CD1c-positive myeloid dendritic cell (primary cell): ENCODE data around the gene ZC3H18.

Source experiments
- DNase-seq: peaks from one replicate; pipeline ENCODE4 v3.0.0-alpha.2; 2016; ENCODE audit errors: extremely low spot score

The ZC3H18 gene

DNA sequence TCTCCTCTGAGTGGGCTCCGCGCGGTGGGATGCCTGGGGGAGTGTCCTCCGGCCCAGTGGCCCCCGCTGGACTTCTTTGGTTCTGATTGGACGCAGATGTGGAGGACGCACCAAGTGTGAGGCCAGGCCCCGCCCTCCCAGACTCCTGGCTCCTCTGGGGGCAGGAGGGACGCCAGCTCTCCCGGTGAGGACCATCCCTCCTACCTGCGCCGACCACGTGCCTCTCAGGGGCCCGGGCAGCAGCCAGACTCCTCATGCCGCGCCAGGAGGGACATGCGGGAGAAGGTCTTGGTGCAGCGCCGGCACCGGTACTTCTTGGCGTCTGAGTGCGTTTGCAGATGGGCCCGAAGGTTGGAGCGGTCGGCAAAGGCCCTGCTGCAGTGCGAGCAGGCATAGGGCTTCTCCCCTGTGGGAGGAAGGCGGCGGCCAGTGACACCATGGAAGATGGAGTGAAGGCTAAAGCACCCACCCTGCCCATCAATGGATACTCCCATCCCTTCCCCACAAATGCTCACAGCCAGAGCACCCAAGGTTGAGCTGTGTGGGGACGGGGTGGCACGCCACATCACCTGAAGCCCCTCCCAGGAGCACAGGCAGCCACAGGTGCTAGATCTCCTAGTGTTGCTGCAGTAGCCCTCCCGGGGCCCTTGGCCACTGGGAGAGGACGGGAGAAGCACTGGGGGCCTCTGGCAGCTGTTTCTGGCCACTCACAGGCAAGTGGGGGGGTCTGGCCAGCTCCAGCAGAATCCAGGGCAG lies 108.2 kb downstream of the ZC3H18 start:
- DNase-seq: no peak

DNA sequence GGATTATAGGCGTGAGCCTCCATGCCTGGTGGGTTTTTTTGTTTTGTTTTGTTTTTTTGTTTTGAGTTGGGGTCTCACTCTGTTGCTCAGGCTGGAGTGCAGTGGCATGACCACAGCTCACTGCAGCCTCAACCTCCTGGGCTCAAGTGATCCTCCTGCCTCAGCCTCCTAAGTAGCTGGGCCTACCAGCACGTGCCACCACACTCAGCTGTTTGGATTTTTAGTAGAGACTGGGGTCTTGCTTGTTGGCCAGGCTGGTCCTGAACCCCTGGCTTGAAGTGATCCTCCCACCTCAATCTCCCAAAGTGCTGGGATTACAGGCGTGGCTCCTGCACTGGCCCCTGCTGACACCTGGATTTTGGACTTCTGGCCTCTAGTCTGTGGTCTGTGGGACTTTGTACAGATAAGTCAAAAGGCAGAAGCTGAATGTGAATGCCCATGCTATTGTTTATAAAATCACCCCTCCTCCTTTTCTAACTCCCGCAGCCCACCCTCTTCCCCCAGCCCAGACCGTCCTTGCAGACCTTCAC lies 110.4 kb downstream of the ZC3H18 start:
- no peak for DNase-seq

DNA sequence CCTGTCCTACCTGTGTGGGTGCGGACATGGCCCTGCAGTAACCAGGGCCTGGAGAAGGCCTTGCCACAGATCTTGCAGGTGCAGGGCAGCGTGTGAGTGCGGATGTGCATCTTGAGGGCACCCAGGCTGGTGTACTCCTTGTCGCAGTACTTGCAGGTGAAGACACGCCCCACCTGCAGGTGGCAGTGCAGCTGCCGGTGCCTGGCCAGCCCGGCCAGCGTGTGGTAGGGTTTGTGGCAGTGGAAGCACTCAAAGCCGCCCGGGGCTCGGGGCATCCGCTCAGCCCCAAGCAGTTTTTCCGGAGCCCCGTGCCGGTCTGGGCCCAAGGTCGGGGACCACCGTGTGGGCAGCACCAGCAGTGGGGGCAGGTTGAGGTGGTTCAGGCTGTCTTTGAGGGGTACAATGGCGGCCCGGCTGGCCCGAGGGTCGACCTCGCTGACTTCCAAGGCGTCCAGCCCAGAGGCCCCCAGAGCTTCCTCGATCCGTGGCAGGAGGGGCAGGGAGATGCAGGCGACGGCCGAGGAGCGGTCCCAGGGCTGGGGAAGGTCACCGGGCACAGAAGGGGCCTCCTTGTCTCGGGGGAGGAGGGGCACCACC lies 111.0 kb downstream of the ZC3H18 start:
- no peak for DNase-seq
